Superior temporal gyrus (tissue), 1 donor: Measurements from ENCODE around the gene FBXL7.

ENCODE experiments used
- DNase-seq: peaks from one replicate; pipeline ENCODE4 v3.0.0-alpha.2; 2016; ENCODE audit errors: extremely low spot score

The FBXL7 gene

GRCh38 chr5:15615859-15616258 lies 115.9 kb downstream of the FBXL7 start:
- DNase-seq: no peak

GRCh38 chr5:15618938-15619337 lies 119.0 kb downstream of the FBXL7 start:
- no peak for DNase-seq

- DNase-seq: no peak
These were observed 120.5 kb downstream of the FBXL7 start for GRCh38 chr5:15620501-15620900.

GRCh38 chr5:15621094-15621493 lies 121.1 kb downstream of the FBXL7 start:
- no peak for DNase-seq

- no peak for DNase-seq
These were observed 123.8 kb downstream of the FBXL7 start for GRCh38 chr5:15623794-15624193.

- DNase-seq: no peak
These were observed 127.1 kb downstream of the FBXL7 start for GRCh38 chr5:15627109-15627508.

- no peak for DNase-seq
These were observed 127.7 kb downstream of the FBXL7 start for GRCh38 chr5:15627647-15628046.

- no peak for DNase-seq
These were observed 130.5 kb downstream of the FBXL7 start for GRCh38 chr5:15630441-15630840.

GRCh38 chr5:15634591-15635288 lies 134.8 kb downstream of the FBXL7 start:
- no peak for DNase-seq

- DNase-seq: no peak
These were observed 135.3 kb downstream of the FBXL7 start for GRCh38 chr5:15635289-15635616.

- DNase-seq: no peak
These were observed 137.4 kb downstream of the FBXL7 start for GRCh38 chr5:15637345-15637744.

GRCh38 chr5:15637886-15638285 lies 137.9 kb downstream of the FBXL7 start:
- no peak for DNase-seq

- DNase-seq: no peak
These were observed 138.3 kb downstream of the FBXL7 start for GRCh38 chr5:15638296-15638695.

GRCh38 chr5:15639288-15639687 lies 139.3 kb downstream of the FBXL7 start:
- DNase-seq: no peak

GRCh38 chr5:15640116-15640515 lies 140.1 kb downstream of the FBXL7 start:
- DNase-seq: no peak

- no peak for DNase-seq
These were observed 143.8 kb downstream of the FBXL7 start for GRCh38 chr5:15643731-15644130.

GRCh38 chr5:15645381-15646160 lies 145.6 kb downstream of the FBXL7 start:
- DNase-seq: no peak

- no peak for DNase-seq
These were observed 146.4 kb downstream of the FBXL7 start for GRCh38 chr5:15646371-15646770.

- DNase-seq: no peak
These were observed 147.3 kb downstream of the FBXL7 start for GRCh38 chr5:15647251-15647650.

- no peak for DNase-seq
These were observed 150.3 kb downstream of the FBXL7 start for GRCh38 chr5:15650266-15650665.

GRCh38 chr5:15654779-15655178 lies 154.8 kb downstream of the FBXL7 start:
- DNase-seq: no peak

- DNase-seq: no peak
These were observed 155.7 kb downstream of the FBXL7 start for GRCh38 chr5:15655683-15656082.

GRCh38 chr5:15664961-15665360 lies 165.0 kb downstream of the FBXL7 start:
- DNase-seq: no peak

GRCh38 chr5:15669826-15670225 lies 169.8 kb downstream of the FBXL7 start:
- no peak for DNase-seq
